ENCODE results near the gene ARID5A.

DNA sequence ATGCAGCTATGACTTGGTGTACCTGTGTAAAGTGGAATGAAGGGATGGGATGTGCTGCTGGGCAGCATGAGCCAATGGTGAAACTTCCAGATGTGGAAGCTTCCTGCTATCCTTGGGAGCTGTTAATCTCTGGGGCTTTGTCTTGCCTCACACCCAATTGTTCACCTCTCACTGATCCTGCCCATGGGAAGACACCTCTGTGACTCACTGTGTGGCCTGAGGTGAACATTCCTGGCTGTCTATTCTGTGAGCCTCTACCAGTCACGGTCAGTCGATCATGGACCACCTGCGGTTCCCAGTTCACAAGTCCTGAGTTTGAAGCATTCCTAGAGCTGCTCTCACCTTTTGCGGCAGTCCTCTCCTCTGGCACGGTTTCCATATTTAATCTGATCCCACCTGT lies 43.5 kb upstream of the ARID5A start:
- TF ChIP-seq, protein P1, sequence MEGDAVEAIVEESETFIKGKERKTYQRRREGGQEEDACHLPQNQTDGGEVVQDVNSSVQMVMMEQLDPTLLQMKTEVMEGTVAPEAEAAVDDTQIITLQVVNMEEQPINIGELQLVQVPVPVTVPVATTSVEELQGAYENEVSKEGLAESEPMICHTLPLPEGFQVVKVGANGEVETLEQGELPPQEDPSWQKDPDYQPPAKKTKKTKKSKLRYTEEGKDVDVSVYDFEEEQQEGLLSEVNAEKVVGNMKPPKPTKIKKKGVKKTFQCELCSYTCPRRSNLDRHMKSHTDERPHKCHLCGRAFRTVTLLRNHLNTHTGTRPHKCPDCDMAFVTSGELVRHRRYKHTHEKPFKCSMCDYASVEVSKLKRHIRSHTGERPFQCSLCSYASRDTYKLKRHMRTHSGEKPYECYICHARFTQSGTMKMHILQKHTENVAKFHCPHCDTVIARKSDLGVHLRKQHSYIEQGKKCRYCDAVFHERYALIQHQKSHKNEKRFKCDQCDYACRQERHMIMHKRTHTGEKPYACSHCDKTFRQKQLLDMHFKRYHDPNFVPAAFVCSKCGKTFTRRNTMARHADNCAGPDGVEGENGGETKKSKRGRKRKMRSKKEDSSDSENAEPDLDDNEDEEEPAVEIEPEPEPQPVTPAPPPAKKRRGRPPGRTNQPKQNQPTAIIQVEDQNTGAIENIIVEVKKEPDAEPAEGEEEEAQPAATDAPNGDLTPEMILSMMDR (IDR thresholded peaks at IDR 0.05), result no peak
- TF ChIP-seq EZH2 (IDR thresholded peaks at IDR 0.05; ENCODE audit: borderline replicate concordance, insufficient read depth, low read depth, low read length, poor library complexity, severe bottlenecking), result no peak

All from B cell (primary cell).